ENCODE measurements around the gene CTIF. TPM values are rescaled to one million over a fixed set of nuclear protein-coding genes. Genes with fewer than 3 reads are reported as not detected.

Gene CTIF
- total and polyA plus RNA-seq, 11 donors: 21.2 to 93.0 (median 68.0) TPM

DNA sequence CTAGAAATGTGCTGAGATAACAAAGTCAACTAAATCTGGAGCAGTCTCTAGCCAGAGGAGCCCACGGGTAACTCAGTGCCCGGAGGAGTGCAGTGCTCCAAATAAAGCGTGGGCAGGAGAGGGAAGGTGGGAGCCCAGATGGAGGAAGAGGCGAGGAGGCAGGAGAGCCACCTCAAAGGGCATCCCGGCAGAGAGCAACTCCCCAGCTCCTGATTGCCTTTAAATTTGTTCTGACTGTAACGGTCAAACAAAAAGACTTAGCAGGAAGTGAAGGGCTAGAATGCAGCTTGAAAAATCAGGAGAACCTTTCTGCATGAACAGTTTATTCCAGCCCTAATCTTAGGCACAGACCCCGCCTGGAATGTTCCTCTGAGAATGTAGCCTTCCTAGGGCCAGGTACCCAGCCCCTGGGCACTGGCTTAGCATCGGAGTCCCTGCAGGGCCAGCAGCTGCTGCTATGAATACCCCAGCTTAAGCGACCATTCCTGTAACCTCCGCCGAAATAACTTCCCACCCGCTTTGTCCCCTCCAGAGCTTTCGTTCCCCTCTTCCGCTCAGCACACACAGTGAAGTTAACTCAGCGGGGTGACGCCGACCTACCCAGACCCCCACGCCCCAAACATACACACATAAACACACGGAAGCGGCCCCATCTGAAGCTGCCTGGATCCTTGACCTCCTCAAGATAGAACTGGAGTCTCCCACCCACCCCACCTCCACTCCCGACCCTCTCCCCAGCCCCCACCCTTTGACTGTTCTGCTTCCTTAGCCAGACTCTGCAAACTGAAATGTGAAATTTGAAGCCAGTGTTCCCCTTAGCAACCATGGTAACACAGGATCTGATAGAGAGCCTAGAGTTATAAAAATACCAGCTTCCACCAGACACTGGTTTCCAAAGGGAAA is 288.7 kb downstream of the CTIF start:
- peak in 3 of 5 donors; percentile 13 to 18 (median 15) for DNase-seq

DNA sequence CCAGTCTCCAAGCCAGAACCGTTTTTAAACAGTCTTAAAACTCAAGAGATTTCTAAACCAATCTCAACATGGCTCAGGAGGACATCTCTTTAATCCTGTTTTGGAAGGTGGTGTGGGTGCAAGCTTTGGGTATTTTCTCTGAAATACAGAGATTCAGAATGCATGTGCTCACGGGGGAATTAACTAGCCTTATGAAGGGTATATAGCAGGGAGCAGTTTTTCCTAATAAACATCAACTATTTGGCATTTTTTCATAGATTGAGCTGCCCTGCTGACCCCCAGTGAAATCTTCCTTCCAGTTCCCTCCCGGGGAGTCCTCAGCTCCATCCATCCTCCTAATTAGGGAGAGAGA is 289.3 kb downstream of the CTIF start:
- peak overlapping the region in 8 of 12 donors; percentile 3 to 69 (median 58) for H3K27ac ChIP-seq
- peaks cover 0 to 6% (median 0%) of the 10 kb centered on the region in 9 donors for H3K36me3 ChIP-seq
- no peak for ATAC-seq
- peaks cover 7 to 79% (median 64%) of the 10 kb centered on the region in 12 donors for H3K4me1 ChIP-seq
- intact Hi-C loops (cut with DNase I): no loop called here
- WGBS, 4 donors: 39 to 54% (median 46%) methylated on average over 3 of the region's 3 CpGs
- H3K27me3 ChIP-seq: no peaks in the 10 kb centered on the region
- H3K9me3 ChIP-seq: peaks cover 0 to 6% (median 0%) of the 10 kb centered on the region in 12 donors
- peak overlapping the region in 4 of 12 donors; percentile 18 to 37 (median 32) for H3K4me3 ChIP-seq
- no peak for DNase-seq
- TF ChIP-seq, protein P1, sequence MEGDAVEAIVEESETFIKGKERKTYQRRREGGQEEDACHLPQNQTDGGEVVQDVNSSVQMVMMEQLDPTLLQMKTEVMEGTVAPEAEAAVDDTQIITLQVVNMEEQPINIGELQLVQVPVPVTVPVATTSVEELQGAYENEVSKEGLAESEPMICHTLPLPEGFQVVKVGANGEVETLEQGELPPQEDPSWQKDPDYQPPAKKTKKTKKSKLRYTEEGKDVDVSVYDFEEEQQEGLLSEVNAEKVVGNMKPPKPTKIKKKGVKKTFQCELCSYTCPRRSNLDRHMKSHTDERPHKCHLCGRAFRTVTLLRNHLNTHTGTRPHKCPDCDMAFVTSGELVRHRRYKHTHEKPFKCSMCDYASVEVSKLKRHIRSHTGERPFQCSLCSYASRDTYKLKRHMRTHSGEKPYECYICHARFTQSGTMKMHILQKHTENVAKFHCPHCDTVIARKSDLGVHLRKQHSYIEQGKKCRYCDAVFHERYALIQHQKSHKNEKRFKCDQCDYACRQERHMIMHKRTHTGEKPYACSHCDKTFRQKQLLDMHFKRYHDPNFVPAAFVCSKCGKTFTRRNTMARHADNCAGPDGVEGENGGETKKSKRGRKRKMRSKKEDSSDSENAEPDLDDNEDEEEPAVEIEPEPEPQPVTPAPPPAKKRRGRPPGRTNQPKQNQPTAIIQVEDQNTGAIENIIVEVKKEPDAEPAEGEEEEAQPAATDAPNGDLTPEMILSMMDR (IDR thresholded peaks at IDR 0.05): no peak
- TF ChIP-seq POLR2A (IDR thresholded peaks at IDR 0.05): no peak

More for the DNA sequence above, 288.7 kb downstream of the CTIF start:
- Histone ChIP-seq H3K36me3 (peaks cover 0 to 6% (median 0%) of the 10 kb centered on the region in 9 donors), H3K27ac (peak overlapping the region in 10 of 12 donors; percentile 17 to 69 (median 58)), H3K9me3 (peaks cover 0 to 7% (median 0%) of the 10 kb centered on the region in 12 donors), H3K4me3 (peak overlapping the region in 6 of 12 donors; percentile 5 to 37 (median 24)), H3K4me1 (peaks cover 7 to 73% (median 58%) of the 10 kb centered on the region in 12 donors), H3K27me3 (no peaks in the 10 kb centered on the region)
- ATAC-seq: peak; percentile 34 to 68 (median 38)
- TF ChIP-seq, protein P1 (IDR thresholded peaks at IDR 0.05): no peak
- no peak for TF ChIP-seq POLR2A (IDR thresholded peaks at IDR 0.05)
- 37 to 57% (median 49%) methylated on average over 21 of the region's 21 CpGs for WGBS, 4 donors
- intact Hi-C loops (cut with DNase I): no loop called here

DNA sequence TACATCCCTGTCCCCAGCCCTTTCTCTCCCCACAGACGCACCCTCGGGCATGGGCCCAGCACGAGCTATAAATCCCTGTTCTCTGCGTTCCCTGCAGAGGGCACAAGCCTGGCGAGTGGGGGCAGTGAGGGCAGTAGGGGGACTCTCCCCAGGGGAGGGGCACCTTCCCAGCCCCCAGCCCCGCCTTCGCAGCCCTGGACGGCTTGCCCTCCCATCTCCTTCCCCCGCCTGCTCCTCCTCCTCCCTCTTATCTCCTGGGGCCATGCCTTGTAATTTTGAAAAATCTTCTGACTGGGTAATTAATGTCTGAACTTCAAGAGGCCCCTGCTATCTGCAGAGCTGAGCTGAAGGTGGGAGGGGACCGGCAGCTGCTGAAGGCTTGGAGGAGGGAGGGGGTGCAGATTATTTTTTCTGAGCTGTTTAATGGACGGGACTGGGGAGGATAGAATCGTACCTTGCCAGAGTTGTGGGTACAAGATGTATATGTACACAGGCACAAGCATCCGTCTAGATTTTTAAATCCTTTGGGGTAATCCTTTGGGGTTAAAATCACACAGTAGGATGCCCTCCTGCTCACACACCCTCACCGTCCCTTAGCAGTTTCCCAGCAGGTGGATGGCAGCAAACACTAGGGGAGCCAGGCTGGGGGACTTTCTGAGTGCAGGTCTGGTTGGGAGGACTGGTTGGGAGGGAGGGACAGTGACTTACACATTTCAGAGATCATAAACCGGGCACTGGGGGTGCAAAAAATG is 290.0 kb downstream of the CTIF start:
- no peaks in the 10 kb centered on the region for H3K27me3 ChIP-seq
- DNase-seq (peak in 3 of 5 donors; percentile 17 to 28 (median 18)), ATAC-seq (no peak)
- H3K36me3 ChIP-seq: peaks cover 0 to 6% (median 0%) of the 10 kb centered on the region in 9 donors
- H3K4me1 ChIP-seq: peaks cover 7 to 86% (median 67%) of the 10 kb centered on the region in 12 donors
- TF ChIP-seq POLR2A (IDR thresholded peaks at IDR 0.05): no peak
- TF ChIP-seq, protein P1 (IDR thresholded peaks at IDR 0.05): no peak
- WGBS, 4 donors: 67 to 79% (median 74%) methylated on average over 15 of the region's 15 CpGs
- intact Hi-C loops (cut with DNase I): no loop called here
- no peaks in the 10 kb centered on the region for H3K9me3 ChIP-seq
- H3K4me3 ChIP-seq: peak overlapping the region in 2 of 12 donors; percentile 35 to 37
- peak overlapping the region in 7 of 12 donors; percentile 14 to 69 (median 61) for H3K27ac ChIP-seq

Data from heart left ventricle (tissue), 16 donors.